GM23338 (cell line): ENCODE measurements around the gene PRMT1.

Experiments used
- EZH2 ChIP-seq: fragments of 200-600 bp; sonication (generic); IDR thresholded peaks from one replicate; pipeline ENCODE4 v1.8.0; 2017; ENCODE audit warnings: antibody characterized with exemption, mild to moderate bottlenecking, low read depth; ENCODE audit not compliant: unreplicated experiment
- EZH2phosphoT487 ChIP-seq: fragments of 200-600 bp; sonication (generic); IDR thresholded peaks from one replicate; pipeline ENCODE4 v1.8.1; 2018; ENCODE audit warnings: antibody characterized with exemption; ENCODE audit not compliant: unreplicated experiment
- POLR2AphosphoS5 ChIP-seq: IDR thresholded peaks from 2 replicates; pipeline ENCODE4 v1.6.1; 2016; ENCODE audit warnings: antibody characterized with exemption, low read depth
- TF ChIP-seq, protein P1 (sequence below), 2 experiments: fragments of 200-600 bp in 1 of 2; sonication (generic) in 1 of 2; conservative IDR thresholded peaks; 2 replicates each; pipeline versions ENCODE4 v1.5.1 to v1.6.1; 2016 to 2017; ENCODE audit warnings: antibody characterized with exemption in 2 of 2, low read depth in 2 of 2, mild to moderate bottlenecking in 2 of 2, moderate library complexity in 1 of 2

GRCh38 chr19:49665351-49666119, 11.5 kb upstream of the PRMT1 start, which contains the start of the genes BCL2L12 and IRF3:
- TF ChIP-seq, protein P1, sequence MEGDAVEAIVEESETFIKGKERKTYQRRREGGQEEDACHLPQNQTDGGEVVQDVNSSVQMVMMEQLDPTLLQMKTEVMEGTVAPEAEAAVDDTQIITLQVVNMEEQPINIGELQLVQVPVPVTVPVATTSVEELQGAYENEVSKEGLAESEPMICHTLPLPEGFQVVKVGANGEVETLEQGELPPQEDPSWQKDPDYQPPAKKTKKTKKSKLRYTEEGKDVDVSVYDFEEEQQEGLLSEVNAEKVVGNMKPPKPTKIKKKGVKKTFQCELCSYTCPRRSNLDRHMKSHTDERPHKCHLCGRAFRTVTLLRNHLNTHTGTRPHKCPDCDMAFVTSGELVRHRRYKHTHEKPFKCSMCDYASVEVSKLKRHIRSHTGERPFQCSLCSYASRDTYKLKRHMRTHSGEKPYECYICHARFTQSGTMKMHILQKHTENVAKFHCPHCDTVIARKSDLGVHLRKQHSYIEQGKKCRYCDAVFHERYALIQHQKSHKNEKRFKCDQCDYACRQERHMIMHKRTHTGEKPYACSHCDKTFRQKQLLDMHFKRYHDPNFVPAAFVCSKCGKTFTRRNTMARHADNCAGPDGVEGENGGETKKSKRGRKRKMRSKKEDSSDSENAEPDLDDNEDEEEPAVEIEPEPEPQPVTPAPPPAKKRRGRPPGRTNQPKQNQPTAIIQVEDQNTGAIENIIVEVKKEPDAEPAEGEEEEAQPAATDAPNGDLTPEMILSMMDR (conservative IDR thresholded peaks at IDR 0.05; ENCODE audit: low read depth in 2 of 2) = no peak
- TF ChIP-seq EZH2 (no peak), POLR2AphosphoS5 (peak; percentile 67), EZH2phosphoT487 (no peak)
